Measurements from ENCODE around the gene BNC2.

GRCh38 chr9:16721972-16722371, 148.5 kb downstream of the BNC2 start:
- TF ChIP-seq POLR2AphosphoS5 (IDR thresholded peaks at IDR 0.05; ENCODE audit: low read depth, low read length) (no peak), TAF1 (IDR thresholded peaks at IDR 0.05; ENCODE audit: borderline replicate concordance, low read depth, low read length) (no peak)

Data from GM12892 (cell line).